CD14-positive monocyte (primary cell): ENCODE results near the gene MAP3K20. TPM values are rescaled to one million over a fixed set of nuclear protein-coding genes. Genes with fewer than 3 reads are reported as not detected.

Experiments
- DNase-seq, 3 donors: peaks; one replicate each; pipeline ENCODE4 v3.0.0-alpha.2; 2011 to 2022
- H2AFZ ChIP-seq: 2 replicates; pipeline ENCODE4 v1.6.0; 2012; ENCODE audit warnings: mild to moderate bottlenecking, low read depth, low read length, inconsistent platforms; ENCODE audit not compliant: insufficient read depth, poor library complexity, severe bottlenecking
- H3K27ac ChIP-seq, 2 donors: 1 replicate in 1 of 2; 2 replicates in 1 of 2; pipeline ENCODE4 v1.5.1; 2012 to 2013; ENCODE audit warnings: low read length in 2 of 2, control low read depth in 1 of 2, inconsistent platforms in 1 of 2, low read depth in 1 of 2, mild to moderate bottlenecking in 1 of 2
- H3K27me3 ChIP-seq, 2 donors: one replicate each; pipeline versions ENCODE4 v1.6.0 to v1.6.1; 2011 to 2013; ENCODE audit warnings: low read length in 2 of 2; ENCODE audit not compliant: control insufficient read depth in 2 of 2, insufficient read depth in 2 of 2
- H3K36me3 ChIP-seq, 2 donors: replicated peaks in 1 of 2; 1 replicate in 1 of 2; 2 replicates in 1 of 2; pipeline versions ENCODE4 v1.5.1 to v1.6.1; 2012 to 2013; ENCODE audit warnings: low read length in 2 of 2, control low read depth in 1 of 2, inconsistent platforms in 1 of 2, mild to moderate bottlenecking in 1 of 2; ENCODE audit not compliant: insufficient read depth in 2 of 2, control insufficient read depth in 1 of 2
- H3K4me1 ChIP-seq, 2 donors: 1 replicate in 1 of 2; 2 replicates in 1 of 2; pipeline versions ENCODE4 v1.5.1 to v1.6.1; 2012 to 2013; ENCODE audit warnings: low read length in 2 of 2, control low read depth in 1 of 2, inconsistent platforms in 1 of 2, mild to moderate bottlenecking in 1 of 2, moderate library complexity in 1 of 2; ENCODE audit not compliant: insufficient read depth in 2 of 2, control insufficient read depth in 1 of 2
- H3K4me2 ChIP-seq: replicated peaks from 2 replicates; pipeline ENCODE3; 2012; ENCODE audit warnings: low read length, moderate library complexity, mild to moderate bottlenecking; ENCODE audit not compliant: poor library complexity, severe bottlenecking; ENCODE audit errors: extremely low read depth
- H3K4me3 ChIP-seq, 3 experiments: fragments of 200-600 bp in 1 of 3; sonication (generic) in 1 of 3; replicated peaks in 1 of 3; 1 replicate in 2 of 3; 2 replicates in 1 of 3; pipeline ENCODE4 v1.5.1; 2011 to 2013; ENCODE audit warnings: low read length in 3 of 3, mild to moderate bottlenecking in 3 of 3, control low read depth in 2 of 3, low read depth in 2 of 3, inconsistent platforms in 1 of 3, moderate library complexity in 1 of 3
- H3K79me2 ChIP-seq: 2 replicates; pipeline ENCODE4 v1.6.0; 2012; ENCODE audit warnings: mild to moderate bottlenecking, control low read depth, inconsistent platforms, low read length, moderate library complexity; ENCODE audit not compliant: insufficient read depth
- H3K9ac ChIP-seq: 2 replicates; pipeline ENCODE4 v1.6.0; 2017; ENCODE audit warnings: low read length, mild to moderate bottlenecking; ENCODE audit not compliant: insufficient read depth, poor library complexity, severe bottlenecking
- H3K9me3 ChIP-seq, 2 donors: replicated peaks in 1 of 2; 1 replicate in 1 of 2; 2 replicates in 1 of 2; pipeline versions ENCODE4 v1.5.1 to v1.6.1; 2012 to 2013; ENCODE audit warnings: low read length in 2 of 2, control low read depth in 1 of 2; ENCODE audit not compliant: control insufficient read depth in 1 of 2, insufficient read depth in 1 of 2
- H4K20me1 ChIP-seq: 2 replicates; pipeline ENCODE4 v1.6.0; 2012; ENCODE audit warnings: mild to moderate bottlenecking, low read length, control low read depth, moderate library complexity; ENCODE audit not compliant: insufficient read depth
- H3K27ac Mint-ChIP-seq, 7 donors: one replicate each; pipeline ENCODE4 v1.8.0; 2020; ENCODE audit warnings: mild to moderate bottlenecking in 7 of 7, mixed read lengths in 7 of 7, moderate library complexity in 6 of 7, inconsistent platforms in 2 of 7
- H3K27me3 Mint-ChIP-seq, 3 donors: one replicate each; pipeline ENCODE4 v1.8.0; 2021 to 2022; ENCODE audit warnings: low read depth in 3 of 3, mild to moderate bottlenecking in 3 of 3, mixed read lengths in 3 of 3, moderate library complexity in 3 of 3, inconsistent platforms in 1 of 3
- H3K36me3 Mint-ChIP-seq, 2 donors: one replicate each; pipeline ENCODE4 v1.8.0; 2020; ENCODE audit warnings: mixed read lengths in 2 of 2, inconsistent platforms in 1 of 2, mild to moderate bottlenecking in 1 of 2
- H3K4me1 Mint-ChIP-seq: one replicate; pipeline ENCODE4 v1.8.0; 2020; ENCODE audit warnings: mild to moderate bottlenecking, mixed read lengths
- H3K4me3 Mint-ChIP-seq, 2 donors: one replicate each; pipeline ENCODE4 v1.8.0; 2020; ENCODE audit warnings: mild to moderate bottlenecking in 2 of 2, mixed read lengths in 2 of 2, moderate library complexity in 1 of 2
- H3K9me3 Mint-ChIP-seq, 7 donors: one replicate each; pipeline ENCODE4 v1.8.0; 2020 to 2022; ENCODE audit warnings: mixed read lengths in 7 of 7, mild to moderate bottlenecking in 6 of 7, moderate library complexity in 6 of 7, inconsistent platforms in 2 of 7
- WGBS: methylation state at CpG from one replicate; pipeline ENCODE4 v1.1.5; 2013; ENCODE audit warnings: missing lambda C conversion rate; ENCODE audit not compliant: insufficient coverage; 5-methylcytosine and 5-hydroxymethylcytosine counted together
- intact Hi-C, 2 donors: fragments of 100-400 bp; cut with micrococcal nuclease; formaldehyde crosslinking; loops; one replicate each; pipeline versions ENCODE4 v1.15.0 to v1.15.1; 2023
- polyA plus RNA-seq, 3 donors: library from polyadenylated mRNA; depleted of rRNA in 1 of 3; unstranded in 2 of 3; stranded (reverse) in 1 of 3; fragments of 300-500 nt in 2 of 3; fragments of >200 nt in 1 of 3; fragmentation: Illumina TruSeq in 2 of 3; gene quantifications; 1 replicate in 2 of 3; 2 replicates in 1 of 3; pipeline ENCODE4 v1.2.3, GENCODE V29; 2012 to 2021
- TF ChIP-seq, protein P1 (sequence below): fragments of 200-600 bp; IDR thresholded peaks from one replicate; pipeline ENCODE4 v1.8.0; 2022; ENCODE audit warnings: antibody characterized with exemption, mild to moderate bottlenecking

The MAP3K20 gene
- polyA plus RNA-seq, 3 donors = 14.3 to 30.7 (median 21.6) TPM

DNA sequence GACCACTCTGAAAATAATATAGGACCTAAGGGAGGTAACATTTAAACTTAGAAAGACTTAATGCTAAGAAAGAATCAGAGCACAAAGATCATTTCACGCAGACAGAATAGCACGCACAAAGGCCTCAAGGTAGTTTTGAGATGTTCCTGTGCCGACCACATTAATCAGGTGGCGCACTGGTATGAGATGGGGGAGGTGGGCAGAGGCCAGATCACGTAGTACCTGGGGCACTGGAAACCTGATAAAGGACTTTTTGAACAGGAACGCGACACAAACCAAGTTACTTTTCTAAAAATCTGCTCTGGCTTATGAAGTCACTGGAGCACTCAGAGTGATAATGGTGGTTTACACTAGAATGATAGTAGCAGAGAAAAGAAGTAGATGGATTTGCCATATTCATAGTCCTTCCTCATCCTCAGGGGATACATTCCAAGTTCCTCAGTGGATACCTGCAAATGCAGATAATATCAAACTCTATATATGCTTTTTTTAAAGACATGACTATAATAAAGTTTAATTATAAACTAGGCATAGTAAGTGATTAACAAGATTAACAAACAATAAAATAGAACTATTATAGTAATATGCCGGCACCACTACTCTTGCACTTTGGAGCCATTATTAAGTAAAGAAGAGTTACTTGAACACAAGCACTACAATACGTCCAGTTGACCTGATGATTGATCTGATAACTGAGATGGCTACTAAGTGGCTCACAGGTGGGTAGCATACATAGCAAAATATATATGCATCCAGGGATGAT lies 236.4 kb downstream of the MAP3K20 start:
- H3K9ac ChIP-seq = no peak overlapping the region
- Mint-ChIP-seq H3K4me3 (no peak overlapping the region), H3K9me3 (peaks cover 3 to 17% (median 10%) of the 10 kb centered on the region in 7 donors), H3K27me3 (peaks cover 0 to 10% (median 8%) of the 10 kb centered on the region in 3 donors), H3K36me3 (no peaks in the 10 kb centered on the region), H3K27ac (no peak overlapping the region), H3K4me1 (no peaks in the 10 kb centered on the region)
- H3K79me2 ChIP-seq = no peaks in the 10 kb centered on the region
- H3K4me2 ChIP-seq = no peak overlapping the region
- H3K36me3 ChIP-seq = no peaks in the 10 kb centered on the region
- intact Hi-C loops = no loop called here
- no peak overlapping the region for H2AFZ ChIP-seq
- DNase-seq = no peak
- H3K27me3 ChIP-seq = no peaks in the 10 kb centered on the region
- peaks cover 0 to 17% of the 10 kb centered on the region in 2 donors for H3K9me3 ChIP-seq
- 100% methylated on average over 4 of the region's 9 CpGs for WGBS
- no peak overlapping the region for H3K27ac ChIP-seq
- no peak overlapping the region for H3K4me3 ChIP-seq
- no peaks in the 10 kb centered on the region for H3K4me1 ChIP-seq
- H4K20me1 ChIP-seq = no peaks in the 10 kb centered on the region
- TF ChIP-seq, protein P1, sequence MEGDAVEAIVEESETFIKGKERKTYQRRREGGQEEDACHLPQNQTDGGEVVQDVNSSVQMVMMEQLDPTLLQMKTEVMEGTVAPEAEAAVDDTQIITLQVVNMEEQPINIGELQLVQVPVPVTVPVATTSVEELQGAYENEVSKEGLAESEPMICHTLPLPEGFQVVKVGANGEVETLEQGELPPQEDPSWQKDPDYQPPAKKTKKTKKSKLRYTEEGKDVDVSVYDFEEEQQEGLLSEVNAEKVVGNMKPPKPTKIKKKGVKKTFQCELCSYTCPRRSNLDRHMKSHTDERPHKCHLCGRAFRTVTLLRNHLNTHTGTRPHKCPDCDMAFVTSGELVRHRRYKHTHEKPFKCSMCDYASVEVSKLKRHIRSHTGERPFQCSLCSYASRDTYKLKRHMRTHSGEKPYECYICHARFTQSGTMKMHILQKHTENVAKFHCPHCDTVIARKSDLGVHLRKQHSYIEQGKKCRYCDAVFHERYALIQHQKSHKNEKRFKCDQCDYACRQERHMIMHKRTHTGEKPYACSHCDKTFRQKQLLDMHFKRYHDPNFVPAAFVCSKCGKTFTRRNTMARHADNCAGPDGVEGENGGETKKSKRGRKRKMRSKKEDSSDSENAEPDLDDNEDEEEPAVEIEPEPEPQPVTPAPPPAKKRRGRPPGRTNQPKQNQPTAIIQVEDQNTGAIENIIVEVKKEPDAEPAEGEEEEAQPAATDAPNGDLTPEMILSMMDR = no peak
